NCI-H1105 treated with DMSO at 0.1 percent for 48 hours (cell line): ENCODE results near the gene GPAT3.
"Not testable (repeated sequence)": the region's sequence is repeated elsewhere in the genome, so short reads cannot be mapped to it uniquely, and the experiment has no call there.

ENCODE experiments used
- DNase-seq: peaks from one replicate; lab custom pipeline; 2025; lab: John Stamatoyannopoulos, UW

Gene GPAT3

GRCh38 chr4:83535520-83536361 lies at the start of gene GPAT3:
TSS of gene GPAT3 (plus strand) at chr4:83536108. CDS start at chr4:83536623, 515 bp downstream.
- peak; percentile 45 for DNase-seq

- DNase-seq = no peak
These were observed 49.3 kb upstream of the GPAT3 start for GRCh38 chr4:83486457-83487129.

DNA sequence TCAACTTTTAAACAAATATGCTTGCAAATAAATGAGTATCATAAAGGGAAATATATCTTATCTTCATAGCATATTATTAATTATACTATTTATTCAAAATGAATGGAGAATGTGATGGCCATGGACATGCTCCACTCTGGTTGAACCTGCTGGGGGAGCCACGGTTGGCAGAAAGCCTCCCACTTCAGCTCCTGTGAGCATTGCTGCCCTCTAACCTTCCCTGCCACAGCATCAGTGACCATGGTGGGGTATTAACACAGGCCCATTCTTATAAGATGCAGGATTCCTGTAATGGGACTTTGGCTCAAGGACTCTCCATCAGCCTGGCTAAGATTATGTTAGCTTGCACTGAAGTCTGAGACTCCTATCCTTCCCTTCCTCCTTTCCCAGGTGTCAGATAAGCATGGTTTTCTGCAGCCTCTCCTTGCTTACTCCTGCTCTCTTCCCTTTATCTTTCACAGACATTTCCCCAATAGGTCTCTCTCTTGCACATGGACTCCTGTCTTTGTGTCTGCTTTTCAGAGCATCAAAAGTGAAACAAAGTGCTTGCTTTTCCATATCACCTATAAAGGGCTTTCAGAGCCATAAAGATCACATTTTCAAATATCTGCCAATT lies 46.1 kb upstream of the GPAT3 start:
- DNase-seq = no peak

DNA sequence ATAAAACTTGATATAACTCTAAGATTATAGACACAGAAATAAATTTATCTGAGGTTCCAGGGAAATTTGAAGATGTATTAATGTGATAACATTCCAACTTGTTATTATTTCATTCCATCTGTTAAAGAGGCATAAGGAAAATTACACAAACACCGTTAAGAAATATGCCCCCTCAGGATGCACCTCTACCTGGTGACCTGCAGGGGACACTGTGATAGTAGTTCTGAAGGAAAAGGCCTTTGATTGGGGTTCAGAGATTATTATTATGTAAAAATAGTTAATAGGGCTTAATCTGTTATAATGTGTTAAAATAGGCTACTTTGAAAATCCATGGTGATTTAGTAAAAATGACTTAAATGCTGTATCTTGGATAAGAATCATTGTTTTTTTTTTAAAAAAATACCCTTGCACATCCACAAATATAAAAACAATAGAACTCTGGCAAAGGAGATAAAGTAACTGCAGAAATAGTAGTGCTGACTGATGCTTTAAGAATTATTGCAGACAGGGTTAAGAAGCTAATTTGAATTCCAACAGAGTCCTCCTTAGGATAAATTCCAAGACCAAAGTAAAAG lies 44.9 kb upstream of the GPAT3 start:
- no peak for DNase-seq

GRCh38 chr4:83496085-83496917 lies 39.6 kb upstream of the GPAT3 start:
- not testable (repeated sequence) for DNase-seq

- no peak for DNase-seq
These were observed 37.7 kb upstream of the GPAT3 start for GRCh38 chr4:83498187-83498586.

GRCh38 chr4:83501671-83502070 lies 34.2 kb upstream of the GPAT3 start:
- not testable (repeated sequence) for DNase-seq

DNA sequence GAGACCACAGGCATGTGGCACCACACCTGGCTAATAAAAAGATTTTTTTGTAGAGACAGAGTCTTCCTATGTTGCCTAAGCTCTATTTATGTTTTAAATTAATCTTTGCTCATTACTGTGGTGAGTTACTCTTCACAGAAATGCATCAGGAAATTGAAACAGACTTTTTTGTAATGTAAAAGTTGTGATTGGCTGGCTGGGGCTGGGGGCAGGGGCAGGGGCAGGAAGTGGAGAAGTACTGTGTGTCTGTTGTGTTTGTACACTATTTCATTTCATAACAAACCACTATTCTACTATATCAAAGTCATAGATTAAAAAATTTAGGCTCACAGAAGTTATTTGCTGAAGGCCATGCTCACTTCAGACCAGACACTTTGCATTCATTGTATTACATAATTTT lies 31.9 kb upstream of the GPAT3 start:
- DNase-seq = no peak

DNA sequence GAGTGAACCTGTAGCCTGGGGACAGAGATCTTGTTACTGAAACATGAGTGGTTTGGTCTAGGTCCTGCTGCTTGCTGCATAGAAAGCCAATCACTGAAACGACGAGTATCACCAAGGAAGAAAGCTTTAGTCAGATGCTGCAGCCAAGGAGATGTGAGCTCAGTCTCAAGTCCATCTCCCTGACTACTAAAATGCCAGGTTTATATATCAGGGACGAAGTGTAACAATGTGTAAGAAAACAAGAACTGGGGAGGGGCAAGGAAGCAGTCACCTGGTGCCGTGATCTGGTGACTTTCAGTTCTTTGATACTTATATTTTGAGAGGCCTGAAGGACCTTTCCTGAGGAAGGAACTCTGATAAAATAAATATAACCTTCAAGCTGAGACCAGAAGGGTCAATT lies 31.4 kb upstream of the GPAT3 start:
- no peak for DNase-seq

GRCh38 chr4:83504996-83505395 lies 30.9 kb upstream of the GPAT3 start:
- no peak for DNase-seq

GRCh38 chr4:83509156-83509585 lies 26.7 kb upstream of the GPAT3 start:
- DNase-seq = peak; percentile 27

- DNase-seq = no peak
These were observed 25.5 kb upstream of the GPAT3 start for GRCh38 chr4:83510442-83510841.

- DNase-seq = no peak
These were observed 19.7 kb upstream of the GPAT3 start for GRCh38 chr4:83516042-83516772.

- DNase-seq = no peak
These were observed 13.7 kb upstream of the GPAT3 start for GRCh38 chr4:83522239-83522638.

DNA sequence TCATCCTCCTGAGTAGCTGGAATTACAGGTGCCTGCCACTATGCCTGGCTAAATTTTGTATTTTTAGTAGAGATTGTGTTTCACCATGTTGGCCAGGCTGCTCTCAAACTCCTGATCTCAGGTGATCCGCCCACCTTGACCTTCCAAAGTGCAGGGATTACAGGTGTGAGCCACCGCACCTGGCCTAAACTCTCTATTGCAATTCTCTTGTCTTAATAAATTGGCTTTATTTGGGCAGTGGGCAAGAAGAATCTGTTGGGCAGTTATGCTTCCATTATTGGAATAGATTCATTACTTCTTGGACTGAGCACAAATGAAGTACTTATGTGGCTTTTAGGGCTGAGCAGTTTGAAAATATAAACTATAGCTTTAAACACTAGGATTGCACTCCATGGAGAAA lies 8.2 kb upstream of the GPAT3 start:
- DNase-seq = no peak

DNA sequence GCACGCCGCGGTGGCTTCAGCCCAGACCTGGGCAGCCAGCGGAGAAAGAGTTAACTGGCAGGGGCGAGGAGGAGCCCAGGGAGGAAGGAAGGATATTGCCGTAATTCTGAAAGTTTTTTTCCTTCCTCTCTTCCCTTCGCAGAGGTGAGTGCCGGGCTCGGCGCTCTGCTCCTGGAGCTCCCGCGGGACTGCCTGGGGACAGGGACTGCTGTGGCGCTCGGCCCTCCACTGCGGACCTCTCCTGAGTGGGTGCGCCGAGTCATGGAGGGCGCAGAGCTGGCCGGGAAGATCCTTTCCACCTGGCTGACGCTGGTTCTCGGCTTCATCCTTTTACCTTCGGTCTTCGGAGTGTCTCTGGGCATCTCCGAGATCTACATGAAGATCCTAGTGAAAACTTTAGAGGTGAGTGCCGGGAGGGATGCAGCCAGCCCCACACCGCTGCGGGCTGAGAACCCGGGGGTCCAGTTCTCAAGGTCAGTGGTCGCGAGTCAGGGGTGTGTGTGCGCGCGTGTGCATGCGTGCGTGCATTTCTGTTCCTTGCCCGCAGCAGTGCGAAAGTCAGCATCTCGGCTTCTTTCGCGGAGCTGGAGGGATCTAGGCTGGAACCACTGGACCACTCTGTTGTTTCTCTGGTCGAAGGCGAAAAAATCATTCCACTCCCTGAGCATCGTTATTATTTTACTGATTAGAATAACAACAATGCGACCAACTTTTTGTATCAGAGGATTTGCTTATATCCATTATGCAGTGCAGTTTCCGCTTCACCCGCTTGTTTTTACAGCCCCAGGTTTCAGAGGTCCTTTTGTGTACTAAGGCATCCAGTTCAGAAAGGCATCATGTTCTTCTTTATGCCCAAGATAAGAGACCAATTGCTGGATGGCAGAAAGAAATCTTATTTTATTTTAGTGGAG lies 709 bp downstream of the GPAT3 start:
- no peak for DNase-seq

DNA sequence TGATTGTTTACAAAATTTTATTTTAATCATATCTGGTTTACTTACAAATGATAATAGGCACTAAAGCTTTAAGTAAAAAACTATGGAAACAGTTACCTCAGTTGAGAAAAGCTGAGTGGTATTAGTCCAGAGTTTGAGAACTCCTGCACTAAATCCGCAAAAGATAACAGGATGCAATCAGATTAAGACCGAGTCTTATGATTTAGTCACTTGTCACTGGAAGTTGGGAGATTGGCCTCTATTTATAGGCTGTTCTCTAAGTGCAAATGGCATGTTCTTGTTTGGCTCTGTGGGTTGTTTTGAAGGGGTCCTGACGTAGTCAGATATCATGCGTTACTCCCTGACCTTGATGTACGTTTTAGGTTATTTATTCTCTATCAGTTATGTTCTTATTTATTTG lies 6.3 kb downstream of the GPAT3 start:
- no peak for DNase-seq

GRCh38 chr4:83546786-83547185 lies 10.9 kb downstream of the GPAT3 start:
- DNase-seq = no peak

GRCh38 chr4:83548151-83548905 lies 12.4 kb downstream of the GPAT3 start:
- peak; percentile 70 for DNase-seq
